Ishikawa (cell line): Measurements from ENCODE around the gene PSD.

Source experiments
- CEBPB ChIP-seq: IDR thresholded peaks from 2 replicates; pipeline ENCODE4 v1.6.1; 2012
- CREB1 ChIP-seq: IDR thresholded peaks from 2 replicates; pipeline ENCODE4 v1.6.1; 2012; ENCODE audit warnings: low read depth
- EGR1 ChIP-seq: IDR thresholded peaks from 2 replicates; pipeline ENCODE4 v1.6.1; 2012
- EP300 ChIP-seq: IDR thresholded peaks from 2 replicates; pipeline ENCODE4 v1.6.1; 2012; ENCODE audit warnings: borderline replicate concordance
- FOXM1 ChIP-seq: IDR thresholded peaks from 2 replicates; pipeline ENCODE4 v1.6.1; 2012; ENCODE audit warnings: low read depth, borderline replicate concordance
- NFIC ChIP-seq: IDR thresholded peaks from 2 replicates; pipeline ENCODE4 v1.6.1; 2012
- RAD21 ChIP-seq: IDR thresholded peaks from 2 replicates; pipeline ENCODE4 v1.6.1; 2012; ENCODE audit warnings: low read depth
- TAF1 ChIP-seq: IDR thresholded peaks from 2 replicates; pipeline ENCODE4 v1.6.1; 2012; ENCODE audit warnings: low read depth, mild to moderate bottlenecking
- TCF12 ChIP-seq: IDR thresholded peaks from 2 replicates; pipeline ENCODE4 v1.6.1; 2012; ENCODE audit warnings: low read depth
- TEAD4 ChIP-seq: IDR thresholded peaks from 2 replicates; pipeline ENCODE4 v1.6.1; 2012
- YY1 ChIP-seq: IDR thresholded peaks from 2 replicates; pipeline ENCODE4 v1.6.1; 2012; ENCODE audit warnings: low read depth
- ZBTB7A ChIP-seq: IDR thresholded peaks from 2 replicates; pipeline ENCODE4 v1.6.1; 2012; ENCODE audit warnings: low read depth
- TF ChIP-seq, protein P1 (sequence below): IDR thresholded peaks from 2 replicates; pipeline ENCODE4 v1.6.1; 2012
- TF ChIP-seq, protein P2 (sequence below): IDR thresholded peaks from 2 replicates; pipeline ENCODE4 v1.6.1; 2012; ENCODE audit warnings: low read depth, mild to moderate bottlenecking
- TF ChIP-seq, protein P3 (sequence below): IDR thresholded peaks from 2 replicates; pipeline ENCODE4 v1.6.1; 2012

PSD gene

DNA sequence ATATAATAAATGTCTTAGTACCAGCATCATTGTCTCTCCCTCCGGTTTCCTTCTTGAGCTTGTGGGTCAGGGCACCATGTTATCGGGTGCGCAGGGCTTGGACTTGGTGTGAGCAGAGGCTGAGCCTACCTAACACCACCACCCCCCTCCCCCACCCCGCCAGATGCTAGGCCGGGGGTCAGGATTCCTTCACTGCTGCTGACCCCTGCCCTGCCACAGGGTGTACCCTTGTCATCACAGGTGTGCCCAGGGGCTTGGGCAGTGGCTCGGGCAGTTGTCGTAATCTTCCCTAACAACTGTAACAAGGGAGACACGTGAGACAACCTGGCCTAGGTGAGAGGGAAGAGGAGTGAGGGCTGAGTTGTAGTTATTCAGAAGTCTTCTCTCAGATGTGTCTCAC is 35.7 kb downstream of the PSD start:
- no peak for TF ChIP-seq RAD21
- no peak for TF ChIP-seq CREB1
- TF ChIP-seq, protein P1, sequence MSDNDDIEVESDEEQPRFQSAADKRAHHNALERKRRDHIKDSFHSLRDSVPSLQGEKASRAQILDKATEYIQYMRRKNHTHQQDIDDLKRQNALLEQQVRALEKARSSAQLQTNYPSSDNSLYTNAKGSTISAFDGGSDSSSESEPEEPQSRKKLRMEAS = no peak
- TF ChIP-seq, protein P2, sequence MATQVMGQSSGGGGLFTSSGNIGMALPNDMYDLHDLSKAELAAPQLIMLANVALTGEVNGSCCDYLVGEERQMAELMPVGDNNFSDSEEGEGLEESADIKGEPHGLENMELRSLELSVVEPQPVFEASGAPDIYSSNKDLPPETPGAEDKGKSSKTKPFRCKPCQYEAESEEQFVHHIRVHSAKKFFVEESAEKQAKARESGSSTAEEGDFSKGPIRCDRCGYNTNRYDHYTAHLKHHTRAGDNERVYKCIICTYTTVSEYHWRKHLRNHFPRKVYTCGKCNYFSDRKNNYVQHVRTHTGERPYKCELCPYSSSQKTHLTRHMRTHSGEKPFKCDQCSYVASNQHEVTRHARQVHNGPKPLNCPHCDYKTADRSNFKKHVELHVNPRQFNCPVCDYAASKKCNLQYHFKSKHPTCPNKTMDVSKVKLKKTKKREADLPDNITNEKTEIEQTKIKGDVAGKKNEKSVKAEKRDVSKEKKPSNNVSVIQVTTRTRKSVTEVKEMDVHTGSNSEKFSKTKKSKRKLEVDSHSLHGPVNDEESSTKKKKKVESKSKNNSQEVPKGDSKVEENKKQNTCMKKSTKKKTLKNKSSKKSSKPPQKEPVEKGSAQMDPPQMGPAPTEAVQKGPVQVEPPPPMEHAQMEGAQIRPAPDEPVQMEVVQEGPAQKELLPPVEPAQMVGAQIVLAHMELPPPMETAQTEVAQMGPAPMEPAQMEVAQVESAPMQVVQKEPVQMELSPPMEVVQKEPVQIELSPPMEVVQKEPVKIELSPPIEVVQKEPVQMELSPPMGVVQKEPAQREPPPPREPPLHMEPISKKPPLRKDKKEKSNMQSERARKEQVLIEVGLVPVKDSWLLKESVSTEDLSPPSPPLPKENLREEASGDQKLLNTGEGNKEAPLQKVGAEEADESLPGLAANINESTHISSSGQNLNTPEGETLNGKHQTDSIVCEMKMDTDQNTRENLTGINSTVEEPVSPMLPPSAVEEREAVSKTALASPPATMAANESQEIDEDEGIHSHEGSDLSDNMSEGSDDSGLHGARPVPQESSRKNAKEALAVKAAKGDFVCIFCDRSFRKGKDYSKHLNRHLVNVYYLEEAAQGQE = no peak
- no peak for TF ChIP-seq YY1
- no peak for TF ChIP-seq NFIC
- no peak for TF ChIP-seq TCF12
- no peak for TF ChIP-seq FOXM1
- TF ChIP-seq, protein P3, sequence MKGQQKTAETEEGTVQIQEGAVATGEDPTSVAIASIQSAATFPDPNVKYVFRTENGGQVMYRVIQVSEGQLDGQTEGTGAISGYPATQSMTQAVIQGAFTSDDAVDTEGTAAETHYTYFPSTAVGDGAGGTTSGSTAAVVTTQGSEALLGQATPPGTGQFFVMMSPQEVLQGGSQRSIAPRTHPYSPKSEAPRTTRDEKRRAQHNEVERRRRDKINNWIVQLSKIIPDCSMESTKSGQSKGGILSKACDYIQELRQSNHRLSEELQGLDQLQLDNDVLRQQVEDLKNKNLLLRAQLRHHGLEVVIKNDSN = no peak
- no peak for TF ChIP-seq CEBPB
- no peak for TF ChIP-seq EP300
- TF ChIP-seq ZBTB7A = no peak
- TF ChIP-seq TEAD4 = no peak
- no peak for TF ChIP-seq EGR1
- TF ChIP-seq TAF1 = no peak

DNA sequence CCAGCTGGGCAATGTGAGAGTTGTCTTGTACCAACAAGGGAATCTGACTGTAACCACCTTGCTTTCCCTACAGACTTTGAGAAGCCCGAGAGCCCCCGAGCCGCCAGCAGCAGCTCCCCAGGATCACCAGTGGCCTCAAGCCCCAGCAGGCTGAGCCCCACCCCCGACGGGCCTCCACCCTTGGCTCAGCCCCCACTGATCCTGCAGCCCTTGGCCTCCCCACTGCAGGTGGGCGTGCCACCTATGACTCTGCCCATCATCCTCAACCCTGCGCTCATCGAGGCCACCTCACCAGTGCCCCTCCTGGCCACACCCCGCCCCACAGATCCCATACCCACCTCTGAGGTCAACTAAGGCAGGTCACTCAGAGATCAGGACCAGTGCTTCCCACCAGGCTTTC is 36.6 kb downstream of the PSD start:
- TF ChIP-seq ZBTB7A (no peak), NFIC (no peak), YY1 (no peak), EP300 (no peak), EGR1 (no peak)

DNA sequence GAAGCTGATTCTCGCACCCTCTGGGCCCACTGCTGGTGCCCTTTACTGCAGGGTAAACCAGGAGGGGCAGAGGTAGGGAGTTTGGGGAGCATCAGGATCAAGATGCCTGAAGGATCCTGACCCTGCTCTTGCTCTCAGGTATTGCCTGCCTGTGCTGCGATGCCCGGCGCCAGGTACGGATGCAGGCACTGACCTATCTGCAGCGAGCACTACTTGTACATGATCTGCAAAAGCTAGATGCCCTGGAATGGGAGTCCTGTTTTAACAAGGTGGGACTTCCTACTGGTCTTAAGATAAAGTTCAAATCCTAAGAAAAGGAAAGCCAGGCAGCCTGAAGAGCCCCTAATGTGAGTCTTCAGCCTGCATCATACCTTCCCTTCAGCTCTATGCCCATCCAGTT is 39.2 kb downstream of the PSD start:
- TF ChIP-seq TCF12 = no peak
- no peak for TF ChIP-seq EGR1
- TF ChIP-seq TEAD4 = no peak
- no peak for TF ChIP-seq EP300
- no peak for TF ChIP-seq CREB1

DNA sequence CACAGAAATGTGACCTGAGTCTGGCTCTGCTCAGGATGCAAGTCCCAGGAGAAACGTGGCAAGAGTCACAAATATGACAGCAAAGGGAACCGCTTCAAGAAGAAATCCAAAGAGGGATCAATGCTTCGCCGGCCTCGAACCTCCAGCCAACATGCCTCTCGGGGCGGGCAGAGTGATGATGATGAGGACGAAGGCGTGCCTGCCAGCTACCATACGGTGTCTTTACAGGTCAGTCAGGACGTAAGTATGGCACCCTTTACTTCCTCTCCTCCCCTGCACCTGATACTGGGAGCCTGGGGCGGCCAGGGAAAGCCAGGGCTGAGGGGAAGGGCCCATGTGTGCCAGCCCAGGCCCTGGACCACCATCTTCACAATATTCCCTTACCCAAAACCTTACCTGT is 41.7 kb downstream of the PSD start:
- TF ChIP-seq, protein P2 = no peak
- TF ChIP-seq FOXM1 (no peak), ZBTB7A (no peak)
- TF ChIP-seq, protein P1 = no peak

DNA sequence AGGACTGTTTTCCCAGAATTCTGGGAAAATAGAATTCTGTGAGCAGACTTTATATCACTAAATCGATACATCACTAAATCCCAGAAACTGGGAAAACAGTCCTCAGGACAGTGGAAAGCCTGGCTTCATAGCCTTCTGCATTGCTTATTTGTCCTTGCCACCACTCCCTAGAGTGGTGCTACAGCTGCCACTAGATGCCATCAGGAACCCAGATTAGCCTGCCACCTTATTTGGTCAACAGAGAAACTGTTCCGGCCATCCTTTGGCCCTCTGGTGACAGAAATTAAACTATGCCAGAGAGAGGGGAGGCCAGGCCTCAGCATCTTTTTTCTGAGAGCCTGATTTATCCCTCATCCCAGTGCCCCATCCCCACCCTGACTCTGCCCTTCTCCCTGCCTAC is 42.7 kb downstream of the PSD start:
- TF ChIP-seq EP300 (no peak), TAF1 (no peak), NFIC (no peak), TCF12 (no peak), EGR1 (no peak), CEBPB (no peak), ZBTB7A (no peak), TEAD4 (no peak), FOXM1 (no peak), YY1 (no peak), RAD21 (no peak)
- TF ChIP-seq, protein P1 = no peak
- TF ChIP-seq, protein P2 = no peak
